Epithelial cell of proximal tubule (primary cell): ENCODE results near the gene WNK1. TPM values are rescaled to one million over a fixed set of nuclear protein-coding genes. Genes with fewer than 3 reads are reported as not detected.

Experiments used
- DNase-seq: peaks from one replicate; pipeline ENCODE4 v3.0.0-alpha.2; 2011; ENCODE audit warnings: low read depth
- H3K4me3 ChIP-seq: 2 replicates; pipeline ENCODE4 v1.5.1; 2011; ENCODE audit warnings: low read depth, mild to moderate bottlenecking, low read length
- CTCF ChIP-seq: conservative IDR thresholded peaks from 2 replicates; pipeline ENCODE4 v1.5.1; 2012; ENCODE audit warnings: low read depth, mild to moderate bottlenecking, low read length
- total RNA-seq: library from RNA; depleted of rRNA; stranded (reverse); fragments of >200 nt; gene quantifications from 2 replicates; pipeline ENCODE4 v1.2.3, GENCODE V29; 2015

The WNK1 gene
- total RNA-seq, 1 donor from 2014 or later, result 53.4 TPM

- no peak overlapping the region for H3K4me3 ChIP-seq
- DNase-seq, result no peak
- TF ChIP-seq CTCF, result no peak
Observed at GRCh38 chr12:820336-820735, 68.0 kb downstream of the WNK1 start.

GRCh38 chr12:823028-823698 lies 70.8 kb downstream of the WNK1 start:
- no peak for DNase-seq
- H3K4me3 ChIP-seq, result no peak overlapping the region
- TF ChIP-seq CTCF, result no peak

GRCh38 chr12:826331-826730 lies 74.0 kb downstream of the WNK1 start:
- no peak for TF ChIP-seq CTCF
- no peak overlapping the region for H3K4me3 ChIP-seq
- DNase-seq, result no peak

- TF ChIP-seq CTCF, result no peak
- DNase-seq, result no peak
- no peak overlapping the region for H3K4me3 ChIP-seq
Observed at GRCh38 chr12:828726-829395, 76.5 kb downstream of the WNK1 start.

- no peak overlapping the region for H3K4me3 ChIP-seq
- no peak for TF ChIP-seq CTCF
- no peak for DNase-seq
Observed at GRCh38 chr12:830111-830867, 77.9 kb downstream of the WNK1 start.

- TF ChIP-seq CTCF, result no peak
- no peak for DNase-seq
- H3K4me3 ChIP-seq, result no peak overlapping the region
Observed at GRCh38 chr12:835754-836518, 83.6 kb downstream of the WNK1 start.
